ENCODE results near the gene ANKRD10.
"Not testable (repeated sequence)": the region's sequence is repeated elsewhere in the genome, so short reads cannot be mapped to it uniquely, and the experiment has no call there.

Gene ANKRD10

GRCh38 chr13:110954533-110954920 is 39.7 kb upstream of the ANKRD10 start:
- not testable (repeated sequence) for H3K27ac ChIP-seq (ENCODE audit: low read length); H3K9ac ChIP-seq (ENCODE audit: low read length in 2 of 2); H3K9me3 ChIP-seq (ENCODE audit: control insufficient read depth in 2 of 2, low read length in 2 of 2); H3K27me3 ChIP-seq (ENCODE audit: control insufficient read depth in 1 of 2, insufficient read depth in 2 of 2, low read length in 2 of 2); H3K36me3 ChIP-seq (ENCODE audit: control insufficient read depth in 2 of 2, insufficient read depth in 2 of 2, low read length in 2 of 2); H3K4me3 ChIP-seq (ENCODE audit: low read length in 2 of 2); H3K4me1 ChIP-seq (ENCODE audit: control insufficient read depth, insufficient read depth, low read length)

- Histone ChIP-seq H3K4me1 (ENCODE audit: control insufficient read depth, insufficient read depth, low read length) (peaks cover 7% of the 10 kb centered on the region), H3K9ac (ENCODE audit: low read length in 2 of 2) (no peak overlapping the region), H3K4me3 (ENCODE audit: low read length in 2 of 2) (no peak overlapping the region), H3K27me3 (ENCODE audit: control insufficient read depth in 1 of 2, insufficient read depth in 2 of 2, low read length in 2 of 2) (no peaks in the 10 kb centered on the region), H3K9me3 (ENCODE audit: control insufficient read depth in 2 of 2, low read length in 2 of 2) (no peaks in the 10 kb centered on the region), H3K27ac (ENCODE audit: low read length) (no peak overlapping the region), H3K36me3 (ENCODE audit: control insufficient read depth in 2 of 2, insufficient read depth in 2 of 2, low read length in 2 of 2) (no peaks in the 10 kb centered on the region)
Observed at GRCh38 chr13:110953833-110954532, 39.1 kb upstream of the ANKRD10 start.

DNA sequence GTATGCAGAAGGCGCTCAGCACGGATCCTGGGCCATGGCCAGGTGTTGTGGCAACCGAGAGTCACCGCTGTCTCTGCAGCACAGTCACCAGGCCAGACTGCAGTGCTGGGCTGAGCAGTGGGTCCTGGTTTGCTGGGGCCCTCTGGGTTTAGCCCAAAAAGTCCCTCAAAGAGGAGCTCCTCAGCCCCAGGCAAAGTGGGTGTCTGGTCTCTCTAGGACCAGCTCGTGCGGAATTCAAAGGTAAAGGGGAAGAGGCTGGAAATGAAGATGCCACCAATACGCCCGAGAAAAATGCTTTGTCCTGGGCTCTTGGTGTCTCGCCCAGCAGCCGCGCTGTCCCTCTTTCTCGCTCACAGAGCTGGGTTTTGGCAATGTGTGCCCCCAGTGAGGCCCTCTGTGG is 38.5 kb upstream of the ANKRD10 start:
- Histone ChIP-seq H3K4me1 (ENCODE audit: control insufficient read depth, insufficient read depth, low read length) (peaks cover 7% of the 10 kb centered on the region), H3K36me3 (ENCODE audit: control insufficient read depth in 2 of 2, insufficient read depth in 2 of 2, low read length in 2 of 2) (no peaks in the 10 kb centered on the region), H3K27ac (ENCODE audit: low read length) (no peak overlapping the region), H3K9me3 (ENCODE audit: control insufficient read depth in 2 of 2, low read length in 2 of 2) (no peaks in the 10 kb centered on the region), H3K27me3 (ENCODE audit: control insufficient read depth in 1 of 2, insufficient read depth in 2 of 2, low read length in 2 of 2) (no peaks in the 10 kb centered on the region), H3K4me3 (ENCODE audit: low read length in 2 of 2) (no peak overlapping the region), H3K9ac (ENCODE audit: low read length in 2 of 2) (no peak overlapping the region)

DNA sequence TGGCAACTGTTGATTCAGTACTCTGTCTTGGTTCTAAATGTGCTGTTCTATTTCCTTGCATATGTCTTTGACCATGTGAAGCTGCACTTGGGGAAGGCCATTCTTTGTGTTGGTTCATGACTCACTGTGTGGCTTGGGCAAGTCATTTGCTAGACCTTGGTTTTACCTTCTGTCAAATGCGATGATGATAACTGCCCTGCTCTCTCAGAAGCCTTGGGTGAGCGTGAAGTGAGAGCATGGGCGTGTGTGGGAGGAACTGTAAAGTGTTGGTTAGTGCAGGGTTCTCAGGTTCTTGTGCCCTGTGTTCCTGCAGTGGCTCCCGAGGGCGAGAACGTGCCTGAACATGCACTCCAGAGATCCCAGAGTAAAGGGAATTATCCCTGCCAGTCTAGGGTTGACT is 37.3 kb upstream of the ANKRD10 start:
- H3K9ac ChIP-seq (ENCODE audit: low read length in 2 of 2); H3K27ac ChIP-seq (ENCODE audit: low read length); H3K4me3 ChIP-seq (ENCODE audit: low read length in 2 of 2); H3K36me3 ChIP-seq (ENCODE audit: control insufficient read depth in 2 of 2, insufficient read depth in 2 of 2, low read length in 2 of 2); H3K9me3 ChIP-seq (ENCODE audit: control insufficient read depth in 2 of 2, low read length in 2 of 2); H3K27me3 ChIP-seq (ENCODE audit: control insufficient read depth in 1 of 2, insufficient read depth in 2 of 2, low read length in 2 of 2); H3K4me1 ChIP-seq (ENCODE audit: control insufficient read depth, insufficient read depth, low read length): not testable (repeated sequence)

GRCh38 chr13:110950819-110951570 is 36.1 kb upstream of the ANKRD10 start:
- Histone ChIP-seq H3K4me1 (ENCODE audit: control insufficient read depth, insufficient read depth, low read length) (peaks cover 7% of the 10 kb centered on the region), H3K27ac (ENCODE audit: low read length) (no peak overlapping the region), H3K4me3 (ENCODE audit: low read length in 2 of 2) (no peak overlapping the region), H3K36me3 (ENCODE audit: control insufficient read depth in 2 of 2, insufficient read depth in 2 of 2, low read length in 2 of 2) (no peaks in the 10 kb centered on the region), H3K27me3 (ENCODE audit: control insufficient read depth in 1 of 2, insufficient read depth in 2 of 2, low read length in 2 of 2) (no peaks in the 10 kb centered on the region), H3K9ac (ENCODE audit: low read length in 2 of 2) (no peak overlapping the region), H3K9me3 (ENCODE audit: control insufficient read depth in 2 of 2, low read length in 2 of 2) (no peaks in the 10 kb centered on the region)

- H3K27me3 ChIP-seq (ENCODE audit: control insufficient read depth in 1 of 2, insufficient read depth in 2 of 2, low read length in 2 of 2) = no peaks in the 10 kb centered on the region
- no peaks in the 10 kb centered on the region for H3K36me3 ChIP-seq (ENCODE audit: control insufficient read depth in 2 of 2, insufficient read depth in 2 of 2, low read length in 2 of 2)
- H3K4me1 ChIP-seq (ENCODE audit: control insufficient read depth, insufficient read depth, low read length) = peaks cover 7% of the 10 kb centered on the region
- H3K9me3 ChIP-seq (ENCODE audit: control insufficient read depth in 2 of 2, low read length in 2 of 2) = no peaks in the 10 kb centered on the region
- no peak overlapping the region for H3K4me3 ChIP-seq (ENCODE audit: low read length in 2 of 2)
- no peak overlapping the region for H3K27ac ChIP-seq (ENCODE audit: low read length)
- H3K9ac ChIP-seq (ENCODE audit: low read length in 2 of 2) = no peak overlapping the region
Observed at GRCh38 chr13:110950356-110950755, 35.5 kb upstream of the ANKRD10 start.

- Histone ChIP-seq H3K27me3 (ENCODE audit: control insufficient read depth in 1 of 2, insufficient read depth in 2 of 2, low read length in 2 of 2) (no peaks in the 10 kb centered on the region), H3K4me3 (ENCODE audit: low read length in 2 of 2) (no peak overlapping the region), H3K27ac (ENCODE audit: low read length) (no peak overlapping the region), H3K9ac (ENCODE audit: low read length in 2 of 2) (no peak overlapping the region), H3K9me3 (ENCODE audit: control insufficient read depth in 2 of 2, low read length in 2 of 2) (no peaks in the 10 kb centered on the region), H3K4me1 (ENCODE audit: control insufficient read depth, insufficient read depth, low read length) (peaks cover 2% of the 10 kb centered on the region), H3K36me3 (ENCODE audit: control insufficient read depth in 2 of 2, insufficient read depth in 2 of 2, low read length in 2 of 2) (no peaks in the 10 kb centered on the region)
Observed at GRCh38 chr13:110949628-110950027, 34.8 kb upstream of the ANKRD10 start.

GRCh38 chr13:110949116-110949515 is 34.2 kb upstream of the ANKRD10 start:
- Histone ChIP-seq H3K4me1 (ENCODE audit: control insufficient read depth, insufficient read depth, low read length) (no peaks in the 10 kb centered on the region), H3K27me3 (ENCODE audit: control insufficient read depth in 1 of 2, insufficient read depth in 2 of 2, low read length in 2 of 2) (no peaks in the 10 kb centered on the region), H3K4me3 (ENCODE audit: low read length in 2 of 2) (no peak overlapping the region), H3K27ac (ENCODE audit: low read length) (no peak overlapping the region), H3K9ac (ENCODE audit: low read length in 2 of 2) (no peak overlapping the region), H3K36me3 (ENCODE audit: control insufficient read depth in 2 of 2, insufficient read depth in 2 of 2, low read length in 2 of 2) (no peaks in the 10 kb centered on the region), H3K9me3 (ENCODE audit: control insufficient read depth in 2 of 2, low read length in 2 of 2) (no peaks in the 10 kb centered on the region)

- H3K27me3 ChIP-seq (ENCODE audit: control insufficient read depth in 1 of 2, insufficient read depth in 2 of 2, low read length in 2 of 2); H3K27ac ChIP-seq (ENCODE audit: low read length); H3K36me3 ChIP-seq (ENCODE audit: control insufficient read depth in 2 of 2, insufficient read depth in 2 of 2, low read length in 2 of 2); H3K9ac ChIP-seq (ENCODE audit: low read length in 2 of 2); H3K9me3 ChIP-seq (ENCODE audit: control insufficient read depth in 2 of 2, low read length in 2 of 2); H3K4me3 ChIP-seq (ENCODE audit: low read length in 2 of 2); H3K4me1 ChIP-seq (ENCODE audit: control insufficient read depth, insufficient read depth, low read length): not testable (repeated sequence)
Observed at GRCh38 chr13:110947338-110947737, 32.5 kb upstream of the ANKRD10 start.

GRCh38 chr13:110945928-110946570 is 31.2 kb upstream of the ANKRD10 start:
- Histone ChIP-seq H3K4me3 (ENCODE audit: low read length in 2 of 2) (no peak overlapping the region), H3K36me3 (ENCODE audit: control insufficient read depth in 2 of 2, insufficient read depth in 2 of 2, low read length in 2 of 2) (no peaks in the 10 kb centered on the region), H3K27me3 (ENCODE audit: control insufficient read depth in 1 of 2, insufficient read depth in 2 of 2, low read length in 2 of 2) (no peaks in the 10 kb centered on the region), H3K9me3 (ENCODE audit: control insufficient read depth in 2 of 2, low read length in 2 of 2) (no peaks in the 10 kb centered on the region), H3K27ac (ENCODE audit: low read length) (no peak overlapping the region), H3K4me1 (ENCODE audit: control insufficient read depth, insufficient read depth, low read length) (no peaks in the 10 kb centered on the region), H3K9ac (ENCODE audit: low read length in 2 of 2) (no peak overlapping the region)

Measured in stomach smooth muscle (tissue), 2 donors.